Stimulated activated CD4-positive, alpha-beta T cell treated with anti-CD3 and anti-CD28 coated beads, Interleukin-4, amount 100 ng/mL, for 4 hours (primary cell): Measurements from ENCODE around the gene CTF1.
A peak's percentile ranks its signal among the peaks of the same experiment; 100 is the strongest.
"Not testable (repeated sequence)": the region's sequence is repeated elsewhere in the genome, so short reads cannot be mapped to it uniquely, and the experiment has no call there.

Experiments
- DNase-seq, 2 experiments: peaks; one replicate each; pipeline ENCODE4 v3.0.0-alpha.2; 2020

Gene CTF1

DNA sequence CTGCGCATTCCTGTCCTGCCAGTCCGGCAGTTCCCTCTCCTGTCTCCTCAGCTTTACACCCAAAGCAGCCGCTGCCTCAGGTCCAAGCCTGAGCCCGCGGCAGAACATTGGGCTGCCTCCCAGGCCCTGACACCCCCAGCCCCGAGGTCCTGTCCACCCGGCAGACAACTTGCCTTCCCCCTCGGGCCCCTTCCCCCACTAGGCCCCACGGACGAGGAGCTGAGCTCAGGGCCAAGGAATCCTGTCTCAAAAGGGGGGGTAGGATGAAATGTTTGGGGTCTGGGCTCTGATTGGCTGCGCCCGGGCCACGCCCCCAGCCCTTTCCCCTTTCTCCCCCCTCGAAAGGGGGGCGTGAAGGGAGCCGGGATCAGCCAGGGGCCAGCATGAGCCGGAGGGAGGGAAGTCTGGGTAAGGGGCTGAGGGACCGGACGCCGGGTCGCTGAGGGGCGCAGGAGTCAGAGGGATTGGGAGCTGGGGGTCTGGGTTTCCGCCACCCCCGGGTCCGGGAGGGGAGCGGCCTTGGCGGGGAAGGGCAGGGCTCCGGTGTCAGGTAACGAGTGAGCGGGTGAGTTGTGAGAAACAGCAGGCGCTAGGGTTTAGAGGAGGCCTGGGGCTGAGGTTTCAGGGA, at the start of gene CTF1:
Gene CTF1 (plus strand): TSS at position 354 of the 628 bp plus-strand sequence. CDS start 30 bp downstream, at position 384.
- DNase-seq: no peak

- DNase-seq: no peak
These were observed 49.6 kb upstream of the CTF1 start for GRCh38 chr16:30846649-30847402.

- no peak for DNase-seq
These were observed 46.2 kb upstream of the CTF1 start for GRCh38 chr16:30850246-30850645.

GRCh38 chr16:30853758-30854157, 42.7 kb upstream of the CTF1 start:
- DNase-seq: no peak

GRCh38 chr16:30858111-30858495, 38.3 kb upstream of the CTF1 start:
- no peak for DNase-seq

- DNase-seq: no peak
These were observed 37.5 kb upstream of the CTF1 start for GRCh38 chr16:30858829-30859423.

DNA sequence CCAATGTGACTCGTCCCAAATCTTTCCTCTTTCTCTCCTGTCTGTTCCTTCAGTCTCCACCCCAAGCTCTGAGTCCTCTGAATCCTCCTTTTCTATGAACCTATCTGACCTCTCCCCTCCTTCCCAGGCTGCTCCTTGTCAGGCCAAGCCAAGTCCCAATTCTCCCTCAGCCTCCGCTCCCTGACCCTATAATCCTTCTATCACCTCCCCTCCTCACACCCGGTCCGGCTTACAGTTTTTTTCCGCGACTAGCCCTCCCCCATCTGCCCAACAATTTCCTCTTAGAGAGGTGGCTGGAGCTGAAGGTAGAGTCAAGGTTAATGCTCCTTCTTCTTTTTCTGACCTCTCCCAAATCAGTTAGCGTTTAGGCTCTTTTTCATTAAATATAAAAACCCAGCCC, 35.7 kb upstream of the CTF1 start:
- DNase-seq: not testable (repeated sequence)

DNA sequence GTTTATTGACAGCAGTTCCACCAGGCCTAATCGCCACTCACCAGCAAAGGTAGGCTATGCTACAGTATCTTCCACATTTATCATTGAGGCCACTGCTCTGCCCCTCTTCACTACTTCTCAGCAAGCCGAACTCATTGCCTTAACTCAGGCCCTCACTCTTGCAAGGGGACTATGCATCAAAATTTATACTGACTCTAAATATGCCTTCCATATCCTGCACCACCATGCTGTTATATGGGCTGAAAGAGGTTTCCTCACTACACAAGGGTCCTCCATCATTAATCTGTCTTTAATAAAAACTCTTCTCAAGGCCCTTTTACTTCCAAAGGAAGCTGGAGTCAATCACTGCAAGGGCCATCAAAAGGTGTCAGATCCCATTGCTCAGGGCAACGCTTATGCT, 33.2 kb upstream of the CTF1 start:
- DNase-seq: not testable (repeated sequence)

- no peak for DNase-seq
These were observed 30.4 kb upstream of the CTF1 start for GRCh38 chr16:30866031-30866430.

GRCh38 chr16:30867747-30868146, 28.7 kb upstream of the CTF1 start:
- DNase-seq: no peak

DNA sequence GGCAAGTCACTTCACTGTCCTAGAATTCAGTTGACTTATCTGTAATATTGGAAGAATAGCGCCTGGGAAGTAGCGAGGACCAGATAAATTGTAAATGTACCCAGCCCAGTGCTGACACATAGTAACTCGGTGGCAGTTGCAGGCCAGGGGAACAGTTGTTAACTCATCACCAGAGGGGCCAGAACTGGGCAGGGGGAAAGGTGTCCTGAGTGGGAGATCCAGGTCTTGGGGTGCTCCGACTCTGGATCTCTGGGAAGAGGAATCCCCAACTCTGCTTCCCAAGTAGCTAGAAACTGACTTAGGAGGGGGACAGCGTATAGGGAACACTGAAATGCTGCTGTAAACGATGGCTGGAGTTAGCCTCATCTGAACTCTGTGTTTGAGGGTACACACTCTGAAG, 25.5 kb upstream of the CTF1 start:
- no peak for DNase-seq

DNA sequence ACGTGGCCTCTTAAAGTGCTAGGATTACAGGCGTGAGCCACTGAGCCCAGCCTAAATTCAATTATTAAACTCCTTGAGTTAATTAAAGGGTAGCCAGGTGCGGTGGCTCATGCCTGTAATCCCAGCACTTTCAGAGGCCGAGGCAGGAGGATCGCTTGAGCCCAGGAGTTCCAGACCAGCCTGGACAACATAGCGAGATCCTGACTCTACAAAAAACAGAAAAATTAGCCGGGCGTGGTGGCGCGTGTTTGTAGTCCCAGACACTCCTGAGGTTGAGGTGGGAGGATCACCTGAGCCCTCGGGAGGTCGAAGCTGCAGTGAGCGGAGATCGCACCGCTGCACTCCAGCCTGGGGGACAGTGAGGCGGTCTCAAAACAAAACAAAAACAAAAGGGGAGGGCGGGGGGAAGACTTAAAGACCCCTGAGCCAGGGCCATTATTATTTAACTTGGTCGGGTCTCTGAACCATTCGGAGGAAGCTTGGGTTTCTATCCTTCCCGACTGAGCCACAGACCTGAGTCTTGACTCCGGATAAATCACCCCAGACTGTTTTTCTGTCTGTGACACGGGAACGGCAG, 22.1 kb upstream of the CTF1 start:
- DNase-seq: no peak

GRCh38 chr16:30874821-30875717, 21.3 kb upstream of the CTF1 start:
- DNase-seq: peak; percentile 87 to 89

- no peak for DNase-seq
These were observed 20.3 kb upstream of the CTF1 start for GRCh38 chr16:30875871-30876801.

DNA sequence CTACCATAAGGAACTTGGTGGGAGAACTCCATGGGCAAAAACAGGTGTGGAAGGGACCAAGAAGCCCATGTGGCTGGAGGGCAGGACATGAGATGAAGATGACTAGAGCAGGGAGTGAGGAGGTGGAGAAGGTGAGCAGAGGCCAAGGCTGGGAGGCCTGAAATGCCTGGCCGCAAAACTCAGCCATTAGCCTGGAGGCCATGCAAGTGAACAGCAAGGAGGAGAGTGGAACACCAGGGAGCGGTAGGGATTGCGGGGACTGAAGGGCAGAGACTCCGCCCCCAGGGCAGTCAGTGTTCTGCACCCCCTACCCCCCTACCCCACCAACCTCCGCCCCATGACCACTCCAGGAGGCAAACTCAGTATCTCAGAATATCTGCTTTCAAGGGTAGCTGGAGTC, 19.5 kb upstream of the CTF1 start:
- no peak for DNase-seq

- DNase-seq: no peak
These were observed 13.7 kb upstream of the CTF1 start for GRCh38 chr16:30882429-30883310.

DNA sequence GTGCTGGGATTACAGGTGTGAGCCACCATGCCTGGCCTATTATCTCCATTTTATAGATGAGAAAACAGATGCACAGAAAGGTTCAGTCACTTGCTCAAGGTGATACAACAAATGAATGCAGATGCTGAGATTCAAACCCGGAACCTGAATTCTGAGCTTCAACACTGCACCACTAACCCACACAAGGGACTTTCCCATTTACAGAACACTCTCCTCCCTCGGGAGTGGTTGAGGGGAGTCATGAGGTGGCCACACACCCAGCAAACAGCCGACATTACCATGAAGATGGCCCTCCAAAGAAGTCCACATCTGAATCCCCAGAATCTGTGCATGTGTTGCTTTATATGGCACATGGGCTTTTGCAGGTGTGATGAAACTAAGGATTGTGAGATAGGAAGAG, 11.7 kb upstream of the CTF1 start:
- DNase-seq: no peak

DNA sequence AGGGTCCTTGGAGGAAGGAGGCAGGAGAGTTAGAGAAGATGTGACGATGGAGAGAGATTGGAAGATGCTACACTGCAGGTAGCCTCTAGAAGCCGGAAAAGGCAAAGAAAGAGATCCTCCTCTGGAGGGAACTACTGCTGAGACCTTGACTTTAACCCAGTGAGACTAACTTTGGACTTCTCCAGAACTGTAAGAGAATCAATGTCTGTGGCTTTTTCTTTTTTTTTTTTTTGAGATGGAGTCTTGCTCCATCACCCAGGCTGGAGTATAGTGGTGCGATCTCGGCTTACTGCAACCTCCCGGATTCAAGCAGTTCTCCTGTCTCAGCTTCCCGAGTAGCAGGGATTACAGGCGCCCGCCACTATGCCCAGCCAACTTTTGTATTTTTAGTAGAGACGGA, 11.2 kb upstream of the CTF1 start:
- no peak for DNase-seq

- DNase-seq: no peak
These were observed 10.3 kb upstream of the CTF1 start for GRCh38 chr16:30886145-30886544.

DNA sequence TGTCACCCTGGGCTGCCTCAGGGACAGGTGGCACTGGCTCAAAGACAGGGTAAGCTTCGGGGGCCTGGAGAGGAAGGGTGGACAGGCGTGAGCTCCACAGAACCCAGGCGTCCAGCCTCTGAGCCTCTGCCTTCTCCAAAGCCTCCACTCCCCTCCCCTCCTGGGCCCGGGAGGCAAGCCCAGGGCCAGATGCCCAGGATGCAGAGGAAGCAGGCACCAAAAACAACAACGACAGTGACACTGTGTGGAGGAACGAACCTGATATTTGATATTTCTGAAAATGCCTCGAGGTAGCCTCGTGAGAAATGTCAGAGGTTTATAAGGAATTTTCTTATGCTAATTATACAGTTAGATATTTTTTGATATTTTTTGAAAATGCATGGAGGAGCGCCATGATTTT, 8.5 kb upstream of the CTF1 start:
- no peak for DNase-seq
